Liver (tissue), 9 donors: ENCODE data around the gene XPR1. TPM values are rescaled to one million over a fixed set of nuclear protein-coding genes. Genes with fewer than 3 reads are reported as not detected.

Source experiments
- DNase-seq: peaks from one replicate; pipeline ENCODE4 v3.0.0-alpha.2; 2017; ENCODE audit warnings: low spot score
- H3K27ac ChIP-seq, 2 donors: one replicate each; pipeline ENCODE4 v1.7.0; 2013; ENCODE audit warnings: inconsistent platforms in 2 of 2, low read length in 2 of 2, control low read depth in 1 of 2, low read depth in 1 of 2, mild to moderate bottlenecking in 1 of 2
- H3K27me3 ChIP-seq, 4 donors: one replicate each; pipeline versions ENCODE4 v1.6.1 to v1.7.0; 2013; ENCODE audit warnings: low read length in 3 of 4, inconsistent platforms in 1 of 4, mild to moderate bottlenecking in 1 of 4, moderate library complexity in 1 of 4; ENCODE audit not compliant: control insufficient read depth in 4 of 4, insufficient read depth in 4 of 4
- H3K36me3 ChIP-seq, 4 donors: one replicate each; pipeline versions ENCODE4 v1.6.1 to v1.7.0; 2013; ENCODE audit warnings: low read length in 3 of 4, mild to moderate bottlenecking in 3 of 4, low read depth in 1 of 4, moderate library complexity in 1 of 4; ENCODE audit not compliant: control insufficient read depth in 4 of 4, insufficient read depth in 3 of 4
- H3K4me1 ChIP-seq, 4 donors: one replicate each; pipeline versions ENCODE4 v1.6.1 to v1.7.0; 2013; ENCODE audit warnings: low read length in 3 of 4, mild to moderate bottlenecking in 3 of 4, moderate library complexity in 1 of 4; ENCODE audit not compliant: control insufficient read depth in 4 of 4, insufficient read depth in 4 of 4
- H3K4me3 ChIP-seq, 3 donors: one replicate each; pipeline versions ENCODE4 v1.6.1 to v1.7.0; 2013; ENCODE audit warnings: low read length in 3 of 3, control low read depth in 1 of 3, low read depth in 1 of 3, mild to moderate bottlenecking in 1 of 3
- H3K9ac ChIP-seq, 2 donors: one replicate each; pipeline ENCODE4 v1.7.0; 2013; ENCODE audit warnings: low read length in 2 of 2, mild to moderate bottlenecking in 2 of 2, moderate library complexity in 2 of 2, control low read depth in 1 of 2, low read depth in 1 of 2
- H3K9me3 ChIP-seq, 4 donors: one replicate each; pipeline versions ENCODE4 v1.6.1 to v1.7.0; 2013; ENCODE audit warnings: low read length in 3 of 4; ENCODE audit not compliant: control insufficient read depth in 4 of 4
- EGR1 ChIP-seq, 2 donors: IDR thresholded peaks; 2 replicates each; pipeline ENCODE4 v1.6.1; 2016 to 2018; ENCODE audit warnings: antibody characterized with exemption in 2 of 2, low read depth in 2 of 2
- FOXA1 ChIP-seq: IDR thresholded peaks from 2 replicates; pipeline ENCODE4 v1.6.1; 2016; ENCODE audit warnings: antibody characterized with exemption
- FOXA2 ChIP-seq: IDR thresholded peaks from 2 replicates; pipeline ENCODE4 v1.6.1; 2016; ENCODE audit warnings: antibody characterized with exemption
- GABPA ChIP-seq, 2 donors: IDR thresholded peaks in 1 of 2; conservative IDR thresholded peaks in 1 of 2; 2 replicates each; pipeline ENCODE4 v1.6.1; 2016; ENCODE audit warnings: antibody characterized with exemption in 2 of 2, mild to moderate bottlenecking in 1 of 2, moderate library complexity in 1 of 2
- HNF4A ChIP-seq, 2 donors: conservative IDR thresholded peaks; 2 replicates each; pipeline ENCODE4 v1.6.1; 2016; ENCODE audit warnings: antibody characterized with exemption in 2 of 2, mild to moderate bottlenecking in 2 of 2
- HNF4G ChIP-seq: IDR thresholded peaks from 2 replicates; pipeline ENCODE4 v1.6.1; 2016; ENCODE audit warnings: antibody characterized with exemption
- JUND ChIP-seq, 2 donors: IDR thresholded peaks; 2 replicates each; pipeline ENCODE4 v1.6.1; 2016; ENCODE audit warnings: antibody characterized with exemption in 2 of 2
- NR2F2 ChIP-seq: IDR thresholded peaks from 2 replicates; pipeline ENCODE4 v1.6.1; 2016; ENCODE audit warnings: antibody characterized with exemption
- RAD21 ChIP-seq, 2 donors: IDR thresholded peaks; 2 replicates each; pipeline ENCODE4 v1.6.1; 2016; ENCODE audit warnings: antibody characterized with exemption in 2 of 2, mild to moderate bottlenecking in 2 of 2
- RXRA ChIP-seq, 2 donors: IDR thresholded peaks; 2 replicates each; pipeline ENCODE4 v1.6.1; 2017 to 2018; ENCODE audit warnings: antibody characterized with exemption in 2 of 2, mild to moderate bottlenecking in 1 of 2
- SP1 ChIP-seq: IDR thresholded peaks from 2 replicates; pipeline ENCODE4 v1.6.1; 2018; ENCODE audit warnings: antibody characterized with exemption, mild to moderate bottlenecking
- TAF1 ChIP-seq: conservative IDR thresholded peaks from 2 replicates; pipeline ENCODE4 v1.6.1; 2016; ENCODE audit warnings: antibody characterized with exemption, mild to moderate bottlenecking
- WGBS: extraction: QIAGEN DNeasy Blood & Tissue Kit; methylation state at CpG from one replicate; pipeline ENCODE4 v1.1.7; 2013; 5-methylcytosine and 5-hydroxymethylcytosine counted together
- polyA plus RNA-seq, 2 donors: library from polyadenylated mRNA; stranded (reverse) in 1 of 2; unstranded in 1 of 2; fragments of 200-250 nt in 1 of 2; fragments of >200 nt in 1 of 2; fragmentation: Nextera tagmentation in 1 of 2; extraction: Ambion mirVana in 1 of 2; gene quantifications; one replicate each; pipeline versions ENCODE4 v1.2.1 to v1.2.3, GENCODE V29; 2013 to 2015
- total RNA-seq, 2 donors: library from RNA; depleted of rRNA; stranded (reverse); fragments of >200 nt; gene quantifications; one replicate each; pipeline ENCODE4 v1.2.3, GENCODE V29; 2014
- TF ChIP-seq, protein P1 (sequence below): IDR thresholded peaks from 2 replicates; pipeline ENCODE4 v1.6.1; 2016; ENCODE audit warnings: antibody characterized with exemption
- TF ChIP-seq, protein P2 (sequence below): IDR thresholded peaks from 2 replicates; pipeline ENCODE4 v1.6.1; 2016; ENCODE audit warnings: antibody characterized with exemption
- TF ChIP-seq, protein P3 (sequence below): fragments of 150-350 bp; IDR thresholded peaks from 2 replicates; pipeline ENCODE4 v1.5.1; 2017; ENCODE audit warnings: improper control_type of control experiment, low read depth, low read length; ENCODE audit not compliant: missing input control
- donor health status: healthy.
- donor health status: healthy.
- donor health status: healthy.
- donor health status: healthy.
- donor health status: healthy.

The XPR1 gene
- total and polyA plus RNA-seq, 4 donors: 1.8 to 14.3 (median 5.9) TPM

DNA sequence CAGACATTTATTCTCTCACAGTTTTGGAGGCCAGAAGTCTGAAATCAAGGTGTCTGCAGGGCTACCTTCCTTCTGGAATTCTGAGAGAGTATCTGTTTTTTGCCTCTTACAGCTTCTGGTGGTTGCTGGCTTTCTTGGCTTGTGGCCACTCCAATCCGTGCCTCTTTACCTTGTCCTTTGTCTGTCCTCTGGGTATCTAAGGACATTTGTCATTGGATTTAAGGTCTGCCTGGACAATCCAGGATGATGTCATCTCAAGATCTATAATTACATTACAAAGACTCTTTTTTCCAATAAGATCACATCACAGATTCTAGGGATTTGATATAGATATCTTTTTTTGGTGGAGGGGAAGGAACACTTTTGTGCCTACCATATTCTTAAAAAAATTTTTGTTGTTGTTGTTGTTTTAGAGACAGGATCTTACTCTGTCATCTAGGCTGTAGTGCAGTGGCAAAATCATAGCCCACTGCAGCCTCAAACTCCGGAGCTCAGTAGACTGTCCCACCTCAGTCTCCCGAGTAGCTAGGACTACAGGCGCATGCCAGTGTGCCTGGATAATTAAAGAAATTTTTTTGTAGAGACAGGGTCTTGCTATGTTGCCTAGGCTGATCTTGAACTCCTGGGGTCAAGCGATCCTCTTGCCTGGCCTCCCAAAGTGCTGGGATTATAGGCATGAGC is 61.9 kb downstream of the XPR1 start:
- Histone ChIP-seq H3K27me3 (no peaks in the 10 kb centered on the region), H3K9ac (no peak overlapping the region), H3K27ac (no peak overlapping the region), H3K4me3 (no peak overlapping the region), H3K9me3 (peaks cover 0 to 11% (median 5%) of the 10 kb centered on the region in 4 donors), H3K36me3 (no peaks in the 10 kb centered on the region), H3K4me1 (no peaks in the 10 kb centered on the region)
- 95% methylated on average over 5 of the region's 5 CpGs for WGBS
- no peak for DNase-seq
- TF ChIP-seq GABPA (IDR thresholded peaks at IDR 0.05 in 1 of 2, conservative IDR thresholded peaks at IDR 0.05 in 1 of 2) (no peak), FOXA2 (no peak), RAD21 (IDR thresholded peaks at IDR 0.05) (no peak), EGR1 (IDR thresholded peaks at IDR 0.05; ENCODE audit: low read depth in 2 of 2) (no peak), SP1 (no peak), HNF4A (conservative IDR thresholded peaks at IDR 0.05) (no peak), JUND (IDR thresholded peaks at IDR 0.05) (no peak), NR2F2 (no peak), RXRA (IDR thresholded peaks at IDR 0.05) (no peak), FOXA1 (no peak), HNF4G (no peak), TAF1 (no peak)
- TF ChIP-seq, protein P1, sequence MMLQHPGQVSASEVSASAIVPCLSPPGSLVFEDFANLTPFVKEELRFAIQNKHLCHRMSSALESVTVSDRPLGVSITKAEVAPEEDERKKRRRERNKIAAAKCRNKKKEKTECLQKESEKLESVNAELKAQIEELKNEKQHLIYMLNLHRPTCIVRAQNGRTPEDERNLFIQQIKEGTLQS: no peak
- TF ChIP-seq, protein P2, sequence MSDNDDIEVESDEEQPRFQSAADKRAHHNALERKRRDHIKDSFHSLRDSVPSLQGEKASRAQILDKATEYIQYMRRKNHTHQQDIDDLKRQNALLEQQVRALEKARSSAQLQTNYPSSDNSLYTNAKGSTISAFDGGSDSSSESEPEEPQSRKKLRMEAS: no peak
- TF ChIP-seq, protein P3, sequence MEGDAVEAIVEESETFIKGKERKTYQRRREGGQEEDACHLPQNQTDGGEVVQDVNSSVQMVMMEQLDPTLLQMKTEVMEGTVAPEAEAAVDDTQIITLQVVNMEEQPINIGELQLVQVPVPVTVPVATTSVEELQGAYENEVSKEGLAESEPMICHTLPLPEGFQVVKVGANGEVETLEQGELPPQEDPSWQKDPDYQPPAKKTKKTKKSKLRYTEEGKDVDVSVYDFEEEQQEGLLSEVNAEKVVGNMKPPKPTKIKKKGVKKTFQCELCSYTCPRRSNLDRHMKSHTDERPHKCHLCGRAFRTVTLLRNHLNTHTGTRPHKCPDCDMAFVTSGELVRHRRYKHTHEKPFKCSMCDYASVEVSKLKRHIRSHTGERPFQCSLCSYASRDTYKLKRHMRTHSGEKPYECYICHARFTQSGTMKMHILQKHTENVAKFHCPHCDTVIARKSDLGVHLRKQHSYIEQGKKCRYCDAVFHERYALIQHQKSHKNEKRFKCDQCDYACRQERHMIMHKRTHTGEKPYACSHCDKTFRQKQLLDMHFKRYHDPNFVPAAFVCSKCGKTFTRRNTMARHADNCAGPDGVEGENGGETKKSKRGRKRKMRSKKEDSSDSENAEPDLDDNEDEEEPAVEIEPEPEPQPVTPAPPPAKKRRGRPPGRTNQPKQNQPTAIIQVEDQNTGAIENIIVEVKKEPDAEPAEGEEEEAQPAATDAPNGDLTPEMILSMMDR: no peak

DNA sequence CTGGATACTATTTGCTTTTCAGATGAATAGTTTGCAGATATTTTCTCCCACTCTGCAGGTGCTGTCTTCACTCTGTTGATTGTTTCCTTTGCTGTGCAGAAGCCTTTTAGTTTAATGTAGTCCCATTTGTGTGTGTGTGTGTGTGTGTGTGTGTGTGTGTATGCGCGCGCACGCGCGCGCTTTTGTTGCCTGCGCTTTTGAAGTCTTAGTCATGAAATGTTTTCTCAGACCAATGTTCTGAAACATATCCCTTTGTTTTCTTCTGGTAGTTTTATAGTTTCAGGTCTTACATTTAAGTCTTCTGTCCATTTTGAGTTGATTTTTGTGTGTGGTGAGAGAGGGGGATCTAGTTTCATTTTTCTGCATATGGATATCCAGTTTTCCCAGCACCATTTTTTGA is 63.5 kb downstream of the XPR1 start:
- Histone ChIP-seq H3K27ac (no peak overlapping the region), H3K9ac (no peak overlapping the region), H3K4me3 (no peak overlapping the region), H3K4me1 (no peaks in the 10 kb centered on the region), H3K9me3 (peaks cover 0 to 13% (median 5%) of the 10 kb centered on the region in 4 donors), H3K36me3 (no peaks in the 10 kb centered on the region), H3K27me3 (no peaks in the 10 kb centered on the region)
- WGBS: 94% methylated on average over 8 of the region's 8 CpGs
- no peak for DNase-seq
- TF ChIP-seq, protein P3: no peak
- TF ChIP-seq HNF4G: no peak
- TF ChIP-seq EGR1 (IDR thresholded peaks at IDR 0.05; ENCODE audit: low read depth in 2 of 2): no peak
- no peak for TF ChIP-seq FOXA2
